ENCODE data around the gene TTLL7. TPM values are rescaled to one million over a fixed set of nuclear protein-coding genes. Genes with fewer than 3 reads are reported as not detected.

The TTLL7 gene
- total RNA-seq, 2 experiments from 2014 or later = 0.76 to 0.90 TPM

DNA sequence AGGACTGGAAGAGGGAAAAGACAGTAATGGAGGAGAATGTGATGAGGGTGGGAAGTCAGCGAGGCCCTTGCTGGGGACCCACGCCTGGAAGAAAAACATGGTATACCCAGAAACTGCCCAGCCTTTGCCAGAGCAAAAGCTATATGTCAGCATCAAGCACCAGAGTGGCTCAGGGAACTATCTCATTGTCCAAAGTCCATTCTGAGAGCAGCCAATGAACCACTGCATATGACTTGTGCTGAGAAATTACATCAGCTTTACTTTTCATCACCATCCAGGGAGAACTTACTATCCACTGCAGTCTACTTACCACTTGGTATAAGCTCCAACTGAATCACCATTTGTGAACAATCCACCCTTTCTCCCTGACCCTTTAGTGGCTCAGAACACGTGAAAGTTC lies 148.1 kb downstream of the TTLL7 start:
- ChIA-PET POLR2A (no interaction called here), CTCF (interaction anchor here (2.2 kb wide), 1 partner anchor 9 kb away, joined by 10 read pairs; no protein-coding TSS in a partner anchor)
- H3K27ac Mint-ChIP-seq = no peak overlapping the region
- no peaks in the 10 kb centered on the region for H3K36me3 Mint-ChIP-seq
- H3K4me3 Mint-ChIP-seq = no peak overlapping the region
- no peak for DNase-seq
- H3K4me1 Mint-ChIP-seq (ENCODE audit: low read depth) = peaks cover 4% of the 10 kb centered on the region
- no peaks in the 10 kb centered on the region for H3K27me3 Mint-ChIP-seq
- no peaks in the 10 kb centered on the region for H3K9me3 Mint-ChIP-seq
- intact Hi-C loops (cut with micrococcal nuclease) = loop anchor here (1.0 kb wide), 1 partner anchor 17 kb away; no protein-coding TSS in a partner anchor

GRCh38 chr1:83849191-83850061 lies 149.5 kb downstream of the TTLL7 start:
- Mint-ChIP-seq H3K36me3 (peaks cover 3% of the 10 kb centered on the region), H3K4me1 (ENCODE audit: low read depth) (peaks cover 4% of the 10 kb centered on the region), H3K27me3 (no peaks in the 10 kb centered on the region), H3K27ac (no peak overlapping the region), H3K4me3 (no peak overlapping the region), H3K9me3 (no peaks in the 10 kb centered on the region)
- ChIA-PET CTCF (interaction anchor here (2.2 kb wide), 1 partner anchor 10 kb away, joined by 10 read pairs; no protein-coding TSS in a partner anchor), POLR2A (no interaction called here)
- intact Hi-C loops (cut with micrococcal nuclease) = loop anchor here (1.0 kb wide), 1 partner anchor 19 kb away; no protein-coding TSS in a partner anchor
- DNase-seq = no peak

- intact Hi-C loops (cut with micrococcal nuclease) = no loop called here
- H3K36me3 Mint-ChIP-seq = peaks cover 4% of the 10 kb centered on the region
- peaks cover 4% of the 10 kb centered on the region for H3K4me1 Mint-ChIP-seq (ENCODE audit: low read depth)
- CTCF ChIA-PET = no interaction called here
- H3K27ac Mint-ChIP-seq = no peak overlapping the region
- no peak for DNase-seq
- H3K4me3 Mint-ChIP-seq = no peak overlapping the region
- H3K9me3 Mint-ChIP-seq = no peaks in the 10 kb centered on the region
- POLR2A ChIA-PET = no interaction called here
- H3K27me3 Mint-ChIP-seq = no peaks in the 10 kb centered on the region
Observed at GRCh38 chr1:83846138-83846537, 152.8 kb downstream of the TTLL7 start.

- H3K27ac Mint-ChIP-seq = no peak overlapping the region
- CTCF ChIA-PET = no interaction called here
- intact Hi-C loops (cut with micrococcal nuclease) = no loop called here
Observed at GRCh38 chr1:83845437-83846071, 153.4 kb downstream of the TTLL7 start.

GRCh38 chr1:83844546-83844945 lies 154.4 kb downstream of the TTLL7 start:
- peaks cover under 1% of the 10 kb centered on the region for H3K4me1 Mint-ChIP-seq (ENCODE audit: low read depth)
- no peaks in the 10 kb centered on the region for H3K9me3 Mint-ChIP-seq
- no peak for DNase-seq
- no peak overlapping the region for H3K27ac Mint-ChIP-seq
- H3K36me3 Mint-ChIP-seq = peaks cover 4% of the 10 kb centered on the region
- ChIA-PET CTCF (no interaction called here), POLR2A (no interaction called here)
- no peaks in the 10 kb centered on the region for H3K27me3 Mint-ChIP-seq
- no peak overlapping the region for H3K4me3 Mint-ChIP-seq
- intact Hi-C loops (cut with micrococcal nuclease) = no loop called here

More at GRCh38 chr1:83845437-83846071, 153.4 kb downstream of the TTLL7 start:
- DNase-seq = no peak
- POLR2A ChIA-PET = no interaction called here
- no peaks in the 10 kb centered on the region for H3K27me3 Mint-ChIP-seq
- H3K36me3 Mint-ChIP-seq = peaks cover 4% of the 10 kb centered on the region
- H3K4me3 Mint-ChIP-seq = no peak overlapping the region
- peaks cover 4% of the 10 kb centered on the region for H3K4me1 Mint-ChIP-seq (ENCODE audit: low read depth)
- no peaks in the 10 kb centered on the region for H3K9me3 Mint-ChIP-seq

DNA sequence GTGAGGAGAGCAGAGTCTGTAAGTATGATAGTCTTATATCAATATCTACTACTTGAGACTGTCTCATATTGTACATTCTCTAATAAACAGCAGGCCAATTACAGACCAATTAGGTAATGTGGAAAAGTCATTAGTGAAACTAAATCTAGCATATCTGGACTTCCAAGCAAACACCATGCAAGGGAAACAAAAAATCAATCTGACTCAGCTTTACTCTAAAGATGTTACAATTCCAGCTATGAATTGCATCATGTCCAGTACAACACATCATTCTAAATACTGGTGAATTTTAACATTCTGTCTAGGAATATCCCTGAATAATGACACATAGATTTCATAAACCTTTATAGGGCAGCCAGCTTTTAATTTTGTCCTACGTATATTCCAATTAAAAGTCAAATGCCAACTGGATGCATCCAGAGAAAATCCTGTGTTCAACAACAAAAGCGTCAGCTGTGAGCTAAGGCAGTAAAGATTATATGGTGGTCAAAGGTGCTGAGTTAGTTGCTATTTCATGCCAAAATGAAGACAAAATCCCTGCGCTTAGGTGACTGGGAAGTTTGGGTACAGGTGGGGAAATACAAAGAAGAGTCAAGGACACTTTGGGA lies 159.3 kb downstream of the TTLL7 start:
- no peak for DNase-seq
- intact Hi-C loops (cut with micrococcal nuclease) = no loop called here
- ChIA-PET CTCF (no interaction called here), POLR2A (no interaction called here)
- H3K27ac Mint-ChIP-seq = no peak overlapping the region
- H3K9me3 Mint-ChIP-seq = no peaks in the 10 kb centered on the region
- no peak overlapping the region for H3K4me3 Mint-ChIP-seq
- no peaks in the 10 kb centered on the region for H3K4me1 Mint-ChIP-seq (ENCODE audit: low read depth)
- H3K36me3 Mint-ChIP-seq = peaks cover 2% of the 10 kb centered on the region
- no peaks in the 10 kb centered on the region for H3K27me3 Mint-ChIP-seq

DNA sequence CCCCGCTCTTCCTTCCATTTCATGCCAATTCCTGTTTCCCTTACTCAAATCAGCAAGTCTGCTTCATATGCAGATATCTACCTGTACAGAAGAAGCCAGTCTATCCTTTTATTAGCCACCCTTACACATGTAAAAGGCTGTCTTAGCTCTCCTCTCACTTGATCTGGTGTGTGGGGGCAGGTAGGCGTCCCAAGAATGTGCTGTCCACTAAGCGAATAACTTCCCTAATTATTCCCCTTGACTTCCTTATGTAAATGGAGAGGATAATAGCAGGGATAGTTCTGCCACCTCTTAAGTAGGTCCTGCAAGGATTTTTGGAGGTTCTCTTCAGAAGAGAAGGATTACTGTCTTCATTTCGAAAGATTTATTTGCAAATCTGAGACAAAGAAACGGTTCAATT lies 160.4 kb downstream of the TTLL7 start:
- intact Hi-C loops (cut with micrococcal nuclease) = no loop called here
- Mint-ChIP-seq H3K9me3 (no peaks in the 10 kb centered on the region), H3K27me3 (no peaks in the 10 kb centered on the region), H3K36me3 (no peaks in the 10 kb centered on the region), H3K27ac (no peak overlapping the region), H3K4me1 (ENCODE audit: low read depth) (no peaks in the 10 kb centered on the region), H3K4me3 (no peak overlapping the region)
- CTCF ChIA-PET = no interaction called here
- POLR2A ChIA-PET = no interaction called here
- DNase-seq = no peak

DNA sequence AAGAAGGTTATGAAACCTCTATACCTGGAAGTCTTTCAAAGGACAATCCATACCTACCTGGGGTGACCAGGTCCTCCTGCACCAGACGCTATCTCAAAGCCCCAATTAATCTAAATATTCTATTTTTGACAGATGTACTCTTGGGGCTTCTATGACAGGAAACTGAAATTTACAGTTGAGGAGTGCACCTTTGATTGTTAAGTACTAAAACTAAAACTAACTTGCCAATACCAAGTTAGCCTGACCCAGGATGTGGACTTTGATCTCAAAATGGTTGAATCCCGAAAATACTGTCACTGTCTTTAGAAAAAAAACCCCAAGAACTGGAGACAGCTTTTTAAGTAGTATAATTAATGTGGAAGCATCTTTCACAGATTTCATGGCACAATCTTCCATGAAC lies 162.4 kb downstream of the TTLL7 start:
- intact Hi-C loops (cut with micrococcal nuclease) = no loop called here
- no peaks in the 10 kb centered on the region for H3K36me3 Mint-ChIP-seq
- no peak for DNase-seq
- no peak overlapping the region for H3K27ac Mint-ChIP-seq
- no peaks in the 10 kb centered on the region for H3K9me3 Mint-ChIP-seq
- H3K27me3 Mint-ChIP-seq = no peaks in the 10 kb centered on the region
- ChIA-PET CTCF (no interaction called here), POLR2A (no interaction called here)
- H3K4me3 Mint-ChIP-seq = no peak overlapping the region
- no peaks in the 10 kb centered on the region for H3K4me1 Mint-ChIP-seq (ENCODE audit: low read depth)

DNA sequence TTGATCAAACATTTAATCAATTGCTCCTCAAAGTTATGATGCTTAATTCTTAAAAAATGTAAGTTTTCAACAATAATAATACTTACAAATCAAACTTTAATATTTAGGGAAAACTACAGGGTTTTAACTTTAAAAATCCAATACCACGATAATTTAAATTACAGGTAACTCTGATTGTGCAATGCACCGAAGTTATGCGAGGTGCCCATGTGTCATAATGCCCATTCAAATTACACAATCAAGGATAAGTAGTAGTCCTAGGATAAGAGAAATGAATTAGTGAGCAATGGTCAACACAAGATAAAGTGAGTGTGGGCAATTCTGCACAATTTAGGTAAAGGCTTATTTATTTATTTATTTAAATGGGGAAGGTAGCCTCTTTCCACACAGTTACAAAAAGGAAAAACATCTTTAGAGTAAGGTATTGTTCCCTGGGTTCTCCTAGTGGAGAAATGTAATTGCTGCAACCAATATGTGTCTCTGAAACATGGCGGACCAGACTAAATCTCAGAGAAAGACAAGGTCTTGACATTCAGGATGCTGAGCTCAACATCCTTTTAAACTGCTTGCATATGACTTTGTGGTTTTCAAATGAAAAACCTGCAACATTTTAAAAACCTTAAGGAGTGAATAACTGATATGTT lies 164.2 kb downstream of the TTLL7 start:
- Mint-ChIP-seq H3K27ac (no peak overlapping the region), H3K9me3 (no peaks in the 10 kb centered on the region), H3K4me3 (no peak overlapping the region), H3K4me1 (ENCODE audit: low read depth) (no peaks in the 10 kb centered on the region), H3K27me3 (no peaks in the 10 kb centered on the region), H3K36me3 (no peaks in the 10 kb centered on the region)
- CTCF ChIA-PET = no interaction called here
- POLR2A ChIA-PET = no interaction called here
- DNase-seq = no peak
- intact Hi-C loops (cut with micrococcal nuclease) = no loop called here

GRCh38 chr1:83832194-83832593 lies 166.7 kb downstream of the TTLL7 start:
- H3K4me1 Mint-ChIP-seq (ENCODE audit: low read depth) = no peaks in the 10 kb centered on the region
- intact Hi-C loops (cut with micrococcal nuclease) = no loop called here
- H3K27me3 Mint-ChIP-seq = no peaks in the 10 kb centered on the region
- peaks cover under 1% of the 10 kb centered on the region for H3K9me3 Mint-ChIP-seq
- no peak for DNase-seq
- ChIA-PET POLR2A (no interaction called here), CTCF (no interaction called here)
- H3K4me3 Mint-ChIP-seq = no peak overlapping the region
- no peaks in the 10 kb centered on the region for H3K36me3 Mint-ChIP-seq
- no peak overlapping the region for H3K27ac Mint-ChIP-seq

DNA sequence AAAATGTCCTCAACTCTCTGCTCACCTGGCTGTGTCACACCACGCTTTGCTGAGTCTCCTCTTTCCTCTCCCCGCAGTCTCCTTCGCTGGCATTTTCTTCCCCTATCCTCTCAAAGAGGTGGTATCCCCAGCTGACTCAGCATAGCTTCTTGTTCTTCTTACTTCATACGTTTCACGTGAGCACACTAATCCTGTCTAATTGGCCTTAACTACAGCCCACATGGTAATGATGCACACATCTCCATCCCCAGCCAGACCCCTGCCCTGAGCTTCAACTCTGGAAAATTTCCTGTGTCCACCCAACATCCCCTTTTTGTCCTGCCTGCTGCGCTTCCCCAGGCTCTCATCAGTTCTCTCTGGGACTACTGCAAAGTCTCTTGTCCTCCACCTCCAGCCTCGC lies 169.8 kb downstream of the TTLL7 start:
- CTCF ChIA-PET = no interaction called here
- Mint-ChIP-seq H3K4me1 (ENCODE audit: low read depth) (no peaks in the 10 kb centered on the region), H3K36me3 (no peaks in the 10 kb centered on the region), H3K9me3 (peaks cover 5% of the 10 kb centered on the region), H3K27me3 (no peaks in the 10 kb centered on the region), H3K4me3 (no peak overlapping the region), H3K27ac (no peak overlapping the region)
- intact Hi-C loops (cut with micrococcal nuclease) = no loop called here
- POLR2A ChIA-PET = no interaction called here
- DNase-seq = no peak

GRCh38 chr1:83828456-83828855 lies 170.5 kb downstream of the TTLL7 start:
- ChIA-PET CTCF (no interaction called here), POLR2A (no interaction called here)
- no peaks in the 10 kb centered on the region for H3K4me1 Mint-ChIP-seq (ENCODE audit: low read depth)
- intact Hi-C loops (cut with micrococcal nuclease) = no loop called here
- DNase-seq = no peak
- H3K9me3 Mint-ChIP-seq = peaks cover 5% of the 10 kb centered on the region
- no peak overlapping the region for H3K4me3 Mint-ChIP-seq
- H3K27ac Mint-ChIP-seq = no peak overlapping the region
- H3K27me3 Mint-ChIP-seq = no peaks in the 10 kb centered on the region
- H3K36me3 Mint-ChIP-seq = no peaks in the 10 kb centered on the region

Data from activated CD4-positive, alpha-beta memory T cell treated with anti-CD3 and anti-CD28 coated beads for 36 hours (primary cell).